Left renal cortex interstitium (tissue), 4 donors: ENCODE results near the gene TSPAN1. TPM values are rescaled to one million over a fixed set of nuclear protein-coding genes. Genes with fewer than 3 reads are reported as not detected.
"Not testable (repeated sequence)": the region's sequence is repeated elsewhere in the genome, so short reads cannot be mapped to it uniquely, and the experiment has no call there.

ENCODE experiments used
- DNase-seq, 4 donors: peaks; one replicate each; pipeline ENCODE4 v3.0.0-alpha.2; 2013; ENCODE audit warnings: low read depth in 4 of 4, low spot score in 2 of 4, missing footprints in 1 of 4
- polyA plus RNA-seq, 4 donors: library from polyadenylated mRNA; unstranded; fragments of 120-200 nt; gene quantifications; one replicate each; pipeline ENCODE4 v1.2.1, GENCODE V29; 2013; ENCODE audit not compliant: insufficient read length in 4 of 4

The TSPAN1 gene
- polyA plus RNA-seq, 4 donors: 65.6 to 99.6 (median 80.7) TPM

GRCh38 chr1:46205791-46206190, 30.9 kb downstream of the TSPAN1 start:
- no peak for DNase-seq

DNA sequence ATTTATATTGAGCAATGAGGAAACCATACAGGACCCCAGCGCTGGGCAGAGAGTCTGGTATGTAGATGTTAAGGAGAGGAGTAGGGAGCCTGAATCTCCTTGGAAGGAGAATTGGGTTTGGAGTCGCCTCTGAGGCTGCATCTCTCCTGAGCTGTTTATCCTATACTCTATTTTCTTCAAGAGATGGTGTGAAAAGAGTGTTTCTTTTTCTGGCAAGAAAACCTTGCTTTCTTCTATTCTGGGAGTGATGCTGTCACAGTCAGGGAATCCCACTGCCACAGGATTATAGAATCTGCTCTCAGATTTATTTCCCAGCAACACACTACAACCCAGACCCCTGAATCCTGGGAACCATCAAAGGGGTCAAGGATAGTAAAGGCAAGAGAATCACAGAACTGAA, 31.5 kb downstream of the TSPAN1 start:
- DNase-seq: no peak

DNA sequence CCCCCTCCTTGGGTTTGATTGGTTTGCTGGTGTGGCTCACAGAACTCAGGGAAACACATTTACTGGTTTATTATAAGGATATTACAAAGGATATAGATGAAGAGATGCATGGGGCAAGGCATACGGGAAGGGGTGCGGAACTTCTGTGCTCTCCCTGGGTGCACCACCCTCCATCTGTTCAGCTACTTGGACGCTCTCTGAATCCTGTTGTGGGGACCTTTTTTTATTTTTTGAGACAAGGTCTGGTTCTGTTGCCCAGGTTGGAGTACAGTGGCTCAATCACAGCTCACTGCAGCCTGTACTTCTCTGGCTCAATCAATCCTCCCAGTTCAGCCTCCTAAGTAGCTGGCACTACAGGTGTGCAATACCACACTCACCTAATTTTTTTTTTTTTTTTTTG, 35.7 kb downstream of the TSPAN1 start:
- DNase-seq: no peak

DNA sequence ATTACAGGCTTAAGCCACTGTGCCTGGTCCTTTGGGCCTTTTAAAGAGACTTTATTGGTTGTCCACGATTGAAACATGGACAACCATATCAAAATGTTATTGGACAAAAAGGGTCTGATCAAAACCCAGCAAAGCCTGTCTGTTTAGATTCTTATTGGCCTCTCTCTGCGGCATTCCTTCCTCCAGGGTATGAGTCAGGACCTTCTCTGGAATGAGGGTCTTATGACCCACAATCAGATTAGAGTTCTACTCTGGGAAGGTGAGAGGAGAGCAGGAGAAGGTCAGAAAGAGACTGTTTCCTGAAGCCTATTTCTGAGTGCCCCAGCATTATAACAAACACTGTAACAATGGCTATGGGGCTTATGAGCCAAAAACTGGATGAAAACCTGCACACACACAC, 36.2 kb downstream of the TSPAN1 start:
- DNase-seq: no peak

DNA sequence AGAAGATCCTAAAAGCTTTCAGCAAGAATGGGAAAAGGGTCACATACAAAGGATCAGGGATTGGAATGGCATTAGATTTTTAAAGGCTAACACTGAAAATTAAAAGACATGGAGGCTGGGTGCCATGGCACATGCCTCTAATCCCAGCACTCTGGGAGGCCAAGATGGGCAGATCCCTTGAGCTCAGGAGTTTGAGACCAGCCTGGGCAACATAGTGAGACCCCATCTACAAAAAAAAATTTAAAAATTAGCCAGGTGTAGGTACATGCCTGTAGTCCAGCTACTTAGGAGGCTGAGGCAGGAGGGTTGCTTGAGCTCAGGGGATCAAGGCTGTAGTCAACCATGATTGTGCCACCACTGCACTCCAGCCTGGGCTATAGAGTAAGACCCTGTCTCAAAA, 40.6 kb downstream of the TSPAN1 start:
- no peak for DNase-seq

DNA sequence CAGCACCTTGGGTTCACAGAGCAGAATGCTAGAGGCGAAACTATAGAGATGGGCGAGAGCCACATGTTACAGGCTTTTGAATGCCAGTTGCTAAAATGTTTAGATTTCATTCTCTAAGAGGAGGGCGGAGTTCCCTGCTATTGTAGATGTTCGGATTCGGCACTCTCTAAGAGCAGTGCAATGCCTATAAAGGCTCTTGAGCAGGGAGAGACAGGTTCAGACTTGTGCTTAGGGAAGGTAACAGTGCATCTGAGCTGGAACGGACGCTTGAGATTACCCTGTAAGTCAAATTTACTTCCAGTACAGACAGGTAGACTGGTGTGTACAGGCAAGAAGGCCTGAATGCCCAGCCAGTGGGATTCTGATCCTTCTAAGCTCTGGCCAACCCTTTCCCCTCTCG, 43.6 kb downstream of the TSPAN1 start:
- DNase-seq: no peak

GRCh38 chr1:46219551-46220520, 44.9 kb downstream of the TSPAN1 start:
- no peak for DNase-seq

DNA sequence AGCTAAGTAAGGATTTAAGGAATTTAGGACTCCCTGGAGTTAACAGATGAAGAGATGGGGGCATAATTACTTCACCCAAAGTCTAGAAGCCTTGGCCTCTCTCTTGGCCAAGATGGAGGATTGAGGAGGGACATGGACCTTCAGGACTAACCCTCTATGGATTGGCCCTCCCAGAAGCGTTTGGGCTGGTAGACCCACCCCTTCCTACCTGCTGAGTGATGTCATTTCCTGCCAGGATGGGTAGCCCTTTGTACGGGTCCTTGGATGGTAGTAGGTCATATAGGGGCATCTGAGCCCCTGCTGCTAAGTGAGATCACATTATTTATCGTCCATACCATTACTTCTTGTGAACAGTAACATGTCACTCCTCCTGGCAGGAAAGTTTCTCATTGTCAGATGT, 45.9 kb downstream of the TSPAN1 start:
- DNase-seq: no peak

- DNase-seq: no peak
Measured at GRCh38 chr1:46221749-46222148, 46.9 kb downstream of the TSPAN1 start.

DNA sequence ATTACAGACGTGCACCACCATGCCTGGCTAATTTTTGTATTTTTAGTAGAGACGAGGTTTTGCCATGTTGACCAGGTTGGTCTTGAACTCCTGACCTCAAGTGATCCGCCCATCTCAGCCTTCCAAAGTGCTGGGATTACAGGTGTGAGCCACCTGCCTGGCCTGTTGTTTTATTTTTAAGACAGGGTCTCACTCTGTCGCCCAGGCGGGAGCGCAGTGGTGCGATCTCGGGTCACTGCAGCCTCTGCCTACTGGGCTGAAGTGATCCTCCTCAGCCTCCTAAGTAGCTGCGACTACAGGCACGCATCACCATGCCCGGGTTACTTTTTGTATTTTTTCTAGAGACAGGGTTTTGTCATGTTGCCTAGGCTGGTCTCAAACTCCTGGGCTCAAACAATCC, 48.2 kb downstream of the TSPAN1 start:
- DNase-seq: not testable (repeated sequence)

DNA sequence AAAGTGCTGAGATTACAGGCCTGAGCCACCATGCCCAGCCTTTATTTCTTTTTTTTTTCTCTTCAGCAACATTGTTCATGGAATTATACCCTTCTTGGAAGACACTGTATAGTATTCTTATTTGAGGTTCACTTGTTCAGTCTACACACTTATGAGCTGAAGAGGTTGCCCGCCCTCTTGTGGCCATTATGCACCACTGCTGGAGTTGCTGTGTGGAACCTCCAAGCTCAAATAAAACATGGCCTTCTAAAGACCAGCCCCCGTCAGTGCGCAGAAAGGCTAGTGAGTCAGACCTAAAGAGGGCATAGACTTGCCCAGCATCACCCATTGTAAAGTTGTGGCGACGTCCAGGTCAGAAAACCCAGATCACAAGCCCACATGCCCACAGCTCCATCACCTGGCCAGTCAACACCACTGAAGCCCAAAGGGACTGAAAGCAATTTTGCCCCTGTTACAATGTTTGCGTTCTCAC, 48.6 kb downstream of the TSPAN1 start:
- DNase-seq: no peak

DNA sequence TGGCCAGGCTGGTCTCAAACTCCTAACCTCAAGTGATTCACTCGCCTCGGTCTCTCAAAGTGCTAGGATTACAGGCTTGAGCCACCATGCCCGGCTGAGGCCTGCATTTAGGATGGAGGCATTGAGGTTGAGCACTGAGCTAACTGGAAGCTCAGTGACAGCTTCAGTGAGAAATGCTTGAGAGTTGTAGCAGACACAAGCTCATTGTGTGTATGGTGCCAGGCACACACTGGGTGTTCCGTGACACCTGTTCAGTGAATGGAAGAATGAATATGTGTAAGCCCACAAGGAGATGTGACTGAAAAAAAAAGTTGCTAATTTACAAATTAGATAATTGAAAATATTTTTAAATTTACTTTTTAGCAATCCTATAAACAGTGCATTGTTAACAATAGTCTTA, 50.1 kb downstream of the TSPAN1 start:
- DNase-seq: no peak

DNA sequence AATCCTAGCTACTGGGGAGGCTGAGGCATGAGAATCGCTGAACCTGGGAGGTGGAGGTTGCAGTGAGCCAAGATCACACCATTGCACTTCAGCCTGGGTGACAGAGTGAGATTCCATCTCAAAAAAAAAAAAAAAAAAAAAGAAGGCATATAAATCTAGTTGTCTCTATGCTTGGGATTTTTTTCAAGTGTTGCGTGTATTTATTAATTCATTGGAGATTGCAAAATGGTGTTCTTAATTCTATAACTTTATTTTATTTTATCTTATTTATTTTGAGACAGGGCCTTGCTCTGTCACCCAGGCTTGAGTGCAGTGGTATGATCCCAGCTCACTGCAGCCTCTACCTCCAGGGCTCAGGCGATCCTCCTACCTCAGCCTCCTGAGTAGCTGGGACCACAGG, 56.3 kb downstream of the TSPAN1 start:
- not testable (repeated sequence) for DNase-seq

Other genes with a start within 250 kb of the TSPAN1 start
- gene PIK3R3, start 42.5 kb upstream of the TSPAN1 start, polyA plus RNA-seq: 10 to 100 TPM; 24.6 to 32.8 (median 27.4) TPM
- not detected for gene P3R3URF, start 1.4 kb downstream of the TSPAN1 start, polyA plus RNA-seq
- 10 to 100 TPM; 70.0 to 94.5 (median 84.7) TPM for gene POMGNT1, start 23.3 kb downstream of the TSPAN1 start, polyA plus RNA-seq
- gene LURAP1, start 28.2 kb downstream of the TSPAN1 start, polyA plus RNA-seq: 1 to 10 TPM; 3.1 to 6.5 (median 4.2) TPM
- 10 to 100 TPM; 10.8 to 16.3 (median 13.4) TPM for gene RAD54L, start 72.7 kb downstream of the TSPAN1 start, polyA plus RNA-seq
- 10 to 100 TPM; 75.6 to 99.0 (median 91.7) TPM for gene LRRC41, start 128.5 kb downstream of the TSPAN1 start, polyA plus RNA-seq
- 100 to 1,000 TPM; 354 to 478 (median 418) TPM for gene UQCRH, start 128.6 kb downstream of the TSPAN1 start, polyA plus RNA-seq
- 10 to 100 TPM; 23.8 to 30.7 (median 27.4) TPM for gene NSUN4, start 165.7 kb downstream of the TSPAN1 start, polyA plus RNA-seq
- 10 to 100 TPM; 16.9 to 31.8 (median 26.7) TPM for gene FAAH, start 219.2 kb downstream of the TSPAN1 start, polyA plus RNA-seq